ENCODE results near the gene SIRT4. TPM values are rescaled to one million over a fixed set of nuclear protein-coding genes. Genes with fewer than 3 reads are reported as not detected.

The SIRT4 gene
- total and polyA plus RNA-seq, 2 of the 13 experiments (the other 11 are each of a cell fraction or from before 2014, with no cell fraction given), result 3.4 to 5.8 TPM

DNA sequence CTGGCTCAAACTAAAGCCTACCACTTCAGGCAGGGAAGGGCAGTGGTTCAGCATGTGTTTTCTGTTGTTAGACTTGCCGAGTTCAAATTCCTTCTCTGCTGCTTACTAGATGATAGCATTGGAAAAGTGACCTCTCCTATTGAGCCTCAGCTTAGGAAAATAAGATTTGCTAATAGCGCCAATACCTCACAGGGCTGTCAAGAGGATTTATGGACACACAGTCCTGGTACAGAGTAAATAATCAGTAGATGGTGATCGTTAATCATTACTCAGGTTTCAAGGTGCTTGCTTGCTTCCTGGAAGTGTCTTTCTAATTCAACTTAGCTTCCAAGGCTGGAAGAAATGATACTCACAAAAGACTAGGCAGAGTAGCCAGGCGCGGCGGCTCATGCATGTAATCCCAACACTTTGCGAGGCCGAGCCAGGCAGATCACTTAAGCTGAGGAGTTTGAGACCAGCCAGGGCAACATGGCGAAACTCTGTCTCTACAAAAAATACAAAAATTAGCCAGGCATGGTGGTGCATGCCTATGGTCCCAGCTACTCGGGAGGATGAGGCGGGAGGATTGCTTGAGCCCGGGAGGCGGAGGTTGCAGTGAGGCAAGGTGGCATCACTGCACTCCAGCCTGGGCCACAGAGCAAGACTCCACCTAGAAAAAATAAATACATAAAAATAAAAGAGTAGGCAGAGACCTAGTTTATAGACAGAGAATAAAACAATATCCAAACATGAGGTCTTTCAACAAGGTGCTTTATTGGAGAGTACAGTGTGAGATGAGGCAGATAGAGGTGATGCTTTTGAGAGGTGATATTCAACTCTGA is 19.5 kb downstream of the SIRT4 start (continued):
- TF ChIP-seq, protein P1, sequence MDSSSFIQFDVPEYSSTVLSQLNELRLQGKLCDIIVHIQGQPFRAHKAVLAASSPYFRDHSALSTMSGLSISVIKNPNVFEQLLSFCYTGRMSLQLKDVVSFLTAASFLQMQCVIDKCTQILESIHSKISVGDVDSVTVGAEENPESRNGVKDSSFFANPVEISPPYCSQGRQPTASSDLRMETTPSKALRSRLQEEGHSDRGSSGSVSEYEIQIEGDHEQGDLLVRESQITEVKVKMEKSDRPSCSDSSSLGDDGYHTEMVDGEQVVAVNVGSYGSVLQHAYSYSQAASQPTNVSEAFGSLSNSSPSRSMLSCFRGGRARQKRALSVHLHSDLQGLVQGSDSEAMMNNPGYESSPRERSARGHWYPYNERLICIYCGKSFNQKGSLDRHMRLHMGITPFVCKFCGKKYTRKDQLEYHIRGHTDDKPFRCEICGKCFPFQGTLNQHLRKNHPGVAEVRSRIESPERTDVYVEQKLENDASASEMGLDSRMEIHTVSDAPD (CRISPR knock-in tag; IDR thresholded peaks at IDR 0.05), result peak; percentile 51; the same call in 1 of the 2 replicates
- TF ChIP-seq PPARG (CRISPR knock-in tag; conservative IDR thresholded peaks at IDR 0.05) (no peak), POLR2AphosphoS5 (IDR thresholded peaks at IDR 0.05; ENCODE audit: low read depth, low read length) (peak; percentile 30; the same call in 1 of the 2 replicates), SIX1 (CRISPR knock-in tag; IDR thresholded peaks at IDR 0.05; ENCODE audit: borderline replicate concordance) (no peak), PITX1 (CRISPR knock-in tag; IDR thresholded peaks at IDR 0.05) (peak; percentile 74), ARID2 (CRISPR knock-in tag; IDR thresholded peaks at IDR 0.05; ENCODE audit: borderline replicate concordance) (no peak), NONO (IDR thresholded peaks at IDR 0.05) (no peak), NONO (CRISPR knock-in tag; conservative IDR thresholded peaks at IDR 0.05) (no peak; the same call in 1 of the 2 replicates), MED1 (CRISPR knock-in tag; IDR thresholded peaks at IDR 0.05) (peak; percentile 75), ZNF816 (CRISPR knock-in tag; IDR thresholded peaks at IDR 0.05; ENCODE audit: borderline replicate concordance) (no peak), TCF7L2 (IDR thresholded peaks at IDR 0.05; ENCODE audit: low read depth, low read length) (no peak), ZNF841 (CRISPR knock-in tag; IDR thresholded peaks at IDR 0.05; ENCODE audit: borderline replicate concordance) (no peak), ZNF598 (CRISPR knock-in tag; IDR thresholded peaks at IDR 0.05; ENCODE audit: borderline replicate concordance) (no peak)
- TF ChIP-seq, protein P2, sequence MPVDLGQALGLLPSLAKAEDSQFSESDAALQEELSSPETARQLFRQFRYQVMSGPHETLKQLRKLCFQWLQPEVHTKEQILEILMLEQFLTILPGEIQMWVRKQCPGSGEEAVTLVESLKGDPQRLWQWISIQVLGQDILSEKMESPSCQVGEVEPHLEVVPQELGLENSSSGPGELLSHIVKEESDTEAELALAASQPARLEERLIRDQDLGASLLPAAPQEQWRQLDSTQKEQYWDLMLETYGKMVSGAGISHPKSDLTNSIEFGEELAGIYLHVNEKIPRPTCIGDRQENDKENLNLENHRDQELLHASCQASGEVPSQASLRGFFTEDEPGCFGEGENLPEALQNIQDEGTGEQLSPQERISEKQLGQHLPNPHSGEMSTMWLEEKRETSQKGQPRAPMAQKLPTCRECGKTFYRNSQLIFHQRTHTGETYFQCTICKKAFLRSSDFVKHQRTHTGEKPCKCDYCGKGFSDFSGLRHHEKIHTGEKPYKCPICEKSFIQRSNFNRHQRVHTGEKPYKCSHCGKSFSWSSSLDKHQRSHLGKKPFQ (CRISPR knock-in tag; IDR thresholded peaks at IDR 0.05; ENCODE audit: insufficient replicate concordance), result no peak
- TF ChIP-seq, protein P3, sequence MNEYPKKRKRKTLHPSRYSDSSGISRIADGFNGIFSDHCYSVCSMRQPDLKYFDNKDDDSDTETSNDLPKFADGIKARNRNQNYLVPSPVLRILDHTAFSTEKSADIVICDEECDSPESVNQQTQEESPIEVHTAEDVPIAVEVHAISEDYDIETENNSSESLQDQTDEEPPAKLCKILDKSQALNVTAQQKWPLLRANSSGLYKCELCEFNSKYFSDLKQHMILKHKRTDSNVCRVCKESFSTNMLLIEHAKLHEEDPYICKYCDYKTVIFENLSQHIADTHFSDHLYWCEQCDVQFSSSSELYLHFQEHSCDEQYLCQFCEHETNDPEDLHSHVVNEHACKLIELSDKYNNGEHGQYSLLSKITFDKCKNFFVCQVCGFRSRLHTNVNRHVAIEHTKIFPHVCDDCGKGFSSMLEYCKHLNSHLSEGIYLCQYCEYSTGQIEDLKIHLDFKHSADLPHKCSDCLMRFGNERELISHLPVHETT (CRISPR knock-in tag; conservative IDR thresholded peaks at IDR 0.05), result no peak
- TF ChIP-seq, protein P4, sequence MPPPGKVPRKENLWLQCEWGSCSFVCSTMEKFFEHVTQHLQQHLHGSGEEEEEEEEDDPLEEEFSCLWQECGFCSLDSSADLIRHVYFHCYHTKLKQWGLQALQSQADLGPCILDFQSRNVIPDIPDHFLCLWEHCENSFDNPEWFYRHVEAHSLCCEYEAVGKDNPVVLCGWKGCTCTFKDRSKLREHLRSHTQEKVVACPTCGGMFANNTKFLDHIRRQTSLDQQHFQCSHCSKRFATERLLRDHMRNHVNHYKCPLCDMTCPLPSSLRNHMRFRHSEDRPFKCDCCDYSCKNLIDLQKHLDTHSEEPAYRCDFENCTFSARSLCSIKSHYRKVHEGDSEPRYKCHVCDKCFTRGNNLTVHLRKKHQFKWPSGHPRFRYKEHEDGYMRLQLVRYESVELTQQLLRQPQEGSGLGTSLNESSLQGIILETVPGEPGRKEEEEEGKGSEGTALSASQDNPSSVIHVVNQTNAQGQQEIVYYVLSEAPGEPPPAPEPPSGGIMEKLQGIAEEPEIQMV (CRISPR knock-in tag; IDR thresholded peaks at IDR 0.05; ENCODE audit: low read depth), result no peak
- TF ChIP-seq, protein P5, sequence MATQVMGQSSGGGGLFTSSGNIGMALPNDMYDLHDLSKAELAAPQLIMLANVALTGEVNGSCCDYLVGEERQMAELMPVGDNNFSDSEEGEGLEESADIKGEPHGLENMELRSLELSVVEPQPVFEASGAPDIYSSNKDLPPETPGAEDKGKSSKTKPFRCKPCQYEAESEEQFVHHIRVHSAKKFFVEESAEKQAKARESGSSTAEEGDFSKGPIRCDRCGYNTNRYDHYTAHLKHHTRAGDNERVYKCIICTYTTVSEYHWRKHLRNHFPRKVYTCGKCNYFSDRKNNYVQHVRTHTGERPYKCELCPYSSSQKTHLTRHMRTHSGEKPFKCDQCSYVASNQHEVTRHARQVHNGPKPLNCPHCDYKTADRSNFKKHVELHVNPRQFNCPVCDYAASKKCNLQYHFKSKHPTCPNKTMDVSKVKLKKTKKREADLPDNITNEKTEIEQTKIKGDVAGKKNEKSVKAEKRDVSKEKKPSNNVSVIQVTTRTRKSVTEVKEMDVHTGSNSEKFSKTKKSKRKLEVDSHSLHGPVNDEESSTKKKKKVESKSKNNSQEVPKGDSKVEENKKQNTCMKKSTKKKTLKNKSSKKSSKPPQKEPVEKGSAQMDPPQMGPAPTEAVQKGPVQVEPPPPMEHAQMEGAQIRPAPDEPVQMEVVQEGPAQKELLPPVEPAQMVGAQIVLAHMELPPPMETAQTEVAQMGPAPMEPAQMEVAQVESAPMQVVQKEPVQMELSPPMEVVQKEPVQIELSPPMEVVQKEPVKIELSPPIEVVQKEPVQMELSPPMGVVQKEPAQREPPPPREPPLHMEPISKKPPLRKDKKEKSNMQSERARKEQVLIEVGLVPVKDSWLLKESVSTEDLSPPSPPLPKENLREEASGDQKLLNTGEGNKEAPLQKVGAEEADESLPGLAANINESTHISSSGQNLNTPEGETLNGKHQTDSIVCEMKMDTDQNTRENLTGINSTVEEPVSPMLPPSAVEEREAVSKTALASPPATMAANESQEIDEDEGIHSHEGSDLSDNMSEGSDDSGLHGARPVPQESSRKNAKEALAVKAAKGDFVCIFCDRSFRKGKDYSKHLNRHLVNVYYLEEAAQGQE (IDR thresholded peaks at IDR 0.05; ENCODE audit: borderline replicate concordance in 1 of 2, low read depth in 1 of 2, low read length in 2 of 2), result no peak

Data from HepG2 (cell line).